ENCODE results near the gene PAM. TPM values are rescaled to one million over a fixed set of nuclear protein-coding genes. Genes with fewer than 3 reads are reported as not detected.

Gene PAM
- total and polyA plus RNA-seq, 12 donors = 488 to 1,485 (median 1,074) TPM

GRCh38 chr5:102891175-102891574 lies 136.1 kb downstream of the PAM start:
- ATAC-seq (no peak), DNase-seq (no peak)
- no peaks in the 10 kb centered on the region for H3K36me3 ChIP-seq
- TF ChIP-seq CTCF (IDR thresholded peaks at IDR 0.05) = no peak
- no peak overlapping the region for H3K27ac ChIP-seq
- H3K9me3 ChIP-seq = no peaks in the 10 kb centered on the region
- 81 to 86% methylated on average over 3 of the region's 3 CpGs for WGBS, 2 donors
- intact Hi-C loops (cut with DNase I) = no loop called here
- no peaks in the 10 kb centered on the region for H3K27me3 ChIP-seq
- H3K4me3 ChIP-seq = no peak overlapping the region
- H3K4me1 ChIP-seq = peaks cover 0 to 56% (median 20%) of the 10 kb centered on the region in 9 donors

GRCh38 chr5:102893942-102894341 lies 138.8 kb downstream of the PAM start:
- H3K4me3 ChIP-seq = no peak overlapping the region
- ATAC-seq (peak in 2 of 8 donors; percentile 38 to 54), DNase-seq (no peak)
- H3K27me3 ChIP-seq = no peaks in the 10 kb centered on the region
- 85 to 88% methylated on average over 3 of the region's 3 CpGs for WGBS, 2 donors
- H3K27ac ChIP-seq = no peak overlapping the region
- no peaks in the 10 kb centered on the region for H3K36me3 ChIP-seq
- TF ChIP-seq CTCF (IDR thresholded peaks at IDR 0.05) = no peak
- H3K9me3 ChIP-seq = no peaks in the 10 kb centered on the region
- intact Hi-C loops (cut with DNase I) = no loop called here
- H3K4me1 ChIP-seq = peaks cover 0 to 56% (median 11%) of the 10 kb centered on the region in 9 donors

GRCh38 chr5:102895234-102895633 lies 140.1 kb downstream of the PAM start:
- no peak for TF ChIP-seq CTCF (IDR thresholded peaks at IDR 0.05)
- no peak for DNase-seq
- intact Hi-C loops (cut with DNase I) = no loop called here

GRCh38 chr5:102895976-102896375 lies 140.9 kb downstream of the PAM start:
- no peaks in the 10 kb centered on the region for H3K27me3 ChIP-seq
- ATAC-seq (peak in 1 of 8 donors; percentile 27), DNase-seq (no peak)
- H3K9me3 ChIP-seq = no peaks in the 10 kb centered on the region
- H3K27ac ChIP-seq = no peak overlapping the region
- no peaks in the 10 kb centered on the region for H3K36me3 ChIP-seq
- WGBS, 2 donors = 83 to 84% methylated on average over 6 of the region's 6 CpGs
- intact Hi-C loops (cut with DNase I) = no loop called here
- H3K4me3 ChIP-seq = no peak overlapping the region
- TF ChIP-seq CTCF (IDR thresholded peaks at IDR 0.05) = no peak
- peaks cover 0 to 63% (median 10%) of the 10 kb centered on the region in 9 donors for H3K4me1 ChIP-seq

More at GRCh38 chr5:102895234-102895633, 140.1 kb downstream of the PAM start:
- Histone ChIP-seq H3K36me3 (no peaks in the 10 kb centered on the region), H3K4me1 (peaks cover 0 to 58% (median 10%) of the 10 kb centered on the region in 9 donors), H3K27me3 (no peaks in the 10 kb centered on the region), H3K4me3 (no peak overlapping the region), H3K9me3 (no peaks in the 10 kb centered on the region), H3K27ac (no peak overlapping the region)
- no peak for ATAC-seq

Measured in heart right ventricle (tissue), 16 donors.